ENCODE results near the gene CISH.

CISH gene

DNA sequence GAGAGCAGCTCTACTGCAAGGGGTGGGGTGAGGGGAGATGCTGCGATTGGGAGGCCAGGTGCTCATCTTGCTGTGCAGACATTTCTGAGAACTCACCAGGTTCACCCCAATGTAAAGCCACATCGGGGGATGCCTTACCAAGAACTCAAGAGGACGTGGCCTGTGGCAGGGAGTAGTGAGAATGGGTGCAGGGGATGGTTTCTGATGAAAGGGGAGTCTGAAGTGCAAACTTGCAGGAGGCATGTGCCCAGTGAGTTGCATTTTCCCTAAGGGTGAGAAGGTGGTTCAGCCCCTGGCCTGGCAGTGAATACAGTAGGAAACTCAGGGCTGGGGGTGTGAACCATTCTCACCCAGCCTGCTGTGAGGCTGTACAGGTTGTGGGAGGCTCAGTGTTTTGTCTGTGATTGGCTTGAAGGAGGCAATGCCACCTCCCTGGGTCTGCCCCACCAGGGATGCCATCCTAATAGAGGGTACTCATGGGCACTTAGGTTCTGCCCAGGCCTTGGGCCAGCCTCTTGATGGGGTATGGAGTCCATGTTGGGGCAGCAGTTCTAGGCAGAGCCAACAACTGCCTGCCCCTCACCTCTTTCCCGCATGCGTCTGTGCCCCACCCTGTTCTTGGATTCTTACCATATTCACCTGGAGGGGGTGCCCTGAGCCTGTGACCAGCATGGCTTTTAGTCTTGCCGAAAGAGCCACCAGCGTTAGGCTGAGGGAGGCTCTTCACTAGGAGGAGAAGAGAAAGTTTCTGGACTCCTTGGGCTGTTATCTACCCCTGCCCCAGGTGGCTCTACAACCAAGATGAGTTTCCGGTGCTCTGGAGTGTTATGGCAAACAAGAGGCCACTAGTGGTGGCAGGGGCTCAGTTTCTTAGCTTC is 37.8 kb downstream of the CISH start:
- no peak overlapping the region for H3K9ac ChIP-seq
- H3K36me3 ChIP-seq (ENCODE audit: control insufficient read depth, insufficient read depth, low read length) = no peaks in the 10 kb centered on the region
- H3K9me3 ChIP-seq (ENCODE audit: control insufficient read depth, low read length) = no peaks in the 10 kb centered on the region
- no peak overlapping the region for H3K27ac ChIP-seq
- H3K79me2 ChIP-seq = no peaks in the 10 kb centered on the region
- H3K4me2 ChIP-seq (ENCODE audit: low read length) = no peak overlapping the region
- no peak overlapping the region for H3K4me3 ChIP-seq (ENCODE audit: low read depth, low read length)
- peaks cover 2% of the 10 kb centered on the region for H3K4me1 ChIP-seq
- TF ChIP-seq, protein P1, sequence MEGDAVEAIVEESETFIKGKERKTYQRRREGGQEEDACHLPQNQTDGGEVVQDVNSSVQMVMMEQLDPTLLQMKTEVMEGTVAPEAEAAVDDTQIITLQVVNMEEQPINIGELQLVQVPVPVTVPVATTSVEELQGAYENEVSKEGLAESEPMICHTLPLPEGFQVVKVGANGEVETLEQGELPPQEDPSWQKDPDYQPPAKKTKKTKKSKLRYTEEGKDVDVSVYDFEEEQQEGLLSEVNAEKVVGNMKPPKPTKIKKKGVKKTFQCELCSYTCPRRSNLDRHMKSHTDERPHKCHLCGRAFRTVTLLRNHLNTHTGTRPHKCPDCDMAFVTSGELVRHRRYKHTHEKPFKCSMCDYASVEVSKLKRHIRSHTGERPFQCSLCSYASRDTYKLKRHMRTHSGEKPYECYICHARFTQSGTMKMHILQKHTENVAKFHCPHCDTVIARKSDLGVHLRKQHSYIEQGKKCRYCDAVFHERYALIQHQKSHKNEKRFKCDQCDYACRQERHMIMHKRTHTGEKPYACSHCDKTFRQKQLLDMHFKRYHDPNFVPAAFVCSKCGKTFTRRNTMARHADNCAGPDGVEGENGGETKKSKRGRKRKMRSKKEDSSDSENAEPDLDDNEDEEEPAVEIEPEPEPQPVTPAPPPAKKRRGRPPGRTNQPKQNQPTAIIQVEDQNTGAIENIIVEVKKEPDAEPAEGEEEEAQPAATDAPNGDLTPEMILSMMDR (IDR thresholded peaks at IDR 0.05) = no peak
- no peaks in the 10 kb centered on the region for H3K27me3 ChIP-seq (ENCODE audit: control insufficient read depth, insufficient read depth, low read length)
- no peak overlapping the region for H2AFZ ChIP-seq

DNA sequence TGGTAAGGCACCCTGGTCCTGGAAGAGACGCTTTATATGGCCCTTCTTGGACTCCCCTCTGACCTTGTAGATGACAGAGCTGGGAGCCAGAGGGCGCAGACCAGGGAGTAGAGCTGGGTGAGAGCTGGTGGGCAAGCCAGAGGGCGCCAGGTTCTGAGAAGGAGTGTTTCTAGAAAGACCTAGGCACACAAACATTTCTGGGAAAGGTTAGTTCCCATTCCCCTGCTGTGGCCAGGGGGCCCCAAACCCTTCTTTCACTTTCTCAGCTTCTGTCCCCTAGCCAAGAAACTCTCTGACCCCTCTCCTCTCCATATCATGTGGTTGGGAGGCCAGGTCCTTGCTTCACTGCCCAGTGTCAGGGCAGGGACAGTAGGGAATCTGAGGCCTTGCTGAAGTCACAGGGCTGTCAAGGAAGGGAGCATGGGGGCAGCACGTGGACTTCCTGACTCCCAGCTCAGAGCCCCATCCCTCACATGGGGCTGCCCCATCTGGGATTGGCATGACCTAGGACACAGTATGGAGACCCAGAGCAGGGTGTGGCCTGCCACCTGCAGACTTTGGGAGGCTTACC is 38.7 kb downstream of the CISH start:
- TF ChIP-seq, protein P1 (IDR thresholded peaks at IDR 0.05) = no peak
- no peak overlapping the region for H3K4me2 ChIP-seq (ENCODE audit: low read length)
- no peak overlapping the region for H3K4me3 ChIP-seq (ENCODE audit: low read depth, low read length)
- H3K36me3 ChIP-seq (ENCODE audit: control insufficient read depth, insufficient read depth, low read length) = no peaks in the 10 kb centered on the region
- no peak overlapping the region for H3K9ac ChIP-seq
- peaks cover 5% of the 10 kb centered on the region for H3K4me1 ChIP-seq
- no peak overlapping the region for H2AFZ ChIP-seq
- no peaks in the 10 kb centered on the region for H3K9me3 ChIP-seq (ENCODE audit: control insufficient read depth, low read length)
- no peak overlapping the region for H3K27ac ChIP-seq
- H3K27me3 ChIP-seq (ENCODE audit: control insufficient read depth, insufficient read depth, low read length) = no peaks in the 10 kb centered on the region
- H3K79me2 ChIP-seq = no peaks in the 10 kb centered on the region

DNA sequence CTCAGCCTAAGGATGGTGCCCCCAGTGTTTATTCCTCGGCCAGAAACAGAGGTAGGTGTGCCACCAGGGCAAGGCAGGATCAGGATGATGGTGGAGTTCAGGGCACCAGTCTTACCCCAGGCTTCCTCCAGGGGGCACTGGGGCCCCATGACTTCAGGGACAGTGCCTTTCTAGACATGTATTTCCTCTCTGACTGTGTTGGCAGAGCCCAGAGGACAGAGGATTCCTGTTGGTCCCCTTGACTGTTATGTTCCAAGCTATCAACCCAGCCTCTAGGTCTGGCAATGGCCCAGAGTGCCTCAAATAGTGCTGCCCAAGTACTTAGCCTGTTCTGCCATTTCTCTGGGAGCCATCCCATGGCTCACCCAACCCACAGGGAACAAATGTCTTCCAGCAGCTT is 39.4 kb downstream of the CISH start:
- H3K9ac ChIP-seq = no peak overlapping the region
- no peaks in the 10 kb centered on the region for H3K79me2 ChIP-seq
- H3K27me3 ChIP-seq (ENCODE audit: control insufficient read depth, insufficient read depth, low read length) = no peaks in the 10 kb centered on the region
- H3K4me1 ChIP-seq = peaks cover 9% of the 10 kb centered on the region
- no peak overlapping the region for H3K27ac ChIP-seq
- TF ChIP-seq, protein P1 (IDR thresholded peaks at IDR 0.05) = peak; percentile 92
- H2AFZ ChIP-seq = no peak overlapping the region
- no peak overlapping the region for H3K4me3 ChIP-seq (ENCODE audit: low read depth, low read length)
- no peaks in the 10 kb centered on the region for H3K36me3 ChIP-seq (ENCODE audit: control insufficient read depth, insufficient read depth, low read length)
- no peaks in the 10 kb centered on the region for H3K9me3 ChIP-seq (ENCODE audit: control insufficient read depth, low read length)
- H3K4me2 ChIP-seq (ENCODE audit: low read length) = no peak overlapping the region

DNA sequence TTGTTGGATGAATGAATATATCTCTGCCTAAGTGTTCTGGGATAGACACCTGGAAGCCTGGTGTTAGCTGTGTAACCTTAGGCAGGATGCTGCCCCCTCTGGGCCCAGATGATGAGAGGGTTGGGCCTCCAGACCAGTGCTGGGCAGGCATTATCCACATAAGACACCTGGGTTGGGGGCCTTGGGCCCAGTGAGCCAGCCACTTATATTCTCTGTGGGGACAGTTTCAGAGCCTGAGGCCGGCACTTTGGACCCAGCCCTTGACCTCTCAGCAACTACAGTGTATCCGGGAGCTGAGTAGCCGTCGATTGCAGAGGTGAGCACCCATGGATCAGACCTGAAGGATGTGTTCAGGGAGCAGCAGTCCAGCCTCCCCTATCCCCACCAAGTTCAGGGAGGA is 40.1 kb downstream of the CISH start:
- H3K4me1 ChIP-seq = peaks cover 15% of the 10 kb centered on the region
- TF ChIP-seq, protein P1 (IDR thresholded peaks at IDR 0.05) = no peak
- H3K27me3 ChIP-seq (ENCODE audit: control insufficient read depth, insufficient read depth, low read length) = no peaks in the 10 kb centered on the region
- no peak overlapping the region for H3K27ac ChIP-seq
- no peaks in the 10 kb centered on the region for H3K9me3 ChIP-seq (ENCODE audit: control insufficient read depth, low read length)
- no peak overlapping the region for H3K4me3 ChIP-seq (ENCODE audit: low read depth, low read length)
- H2AFZ ChIP-seq = no peak overlapping the region
- no peaks in the 10 kb centered on the region for H3K79me2 ChIP-seq
- no peak overlapping the region for H3K9ac ChIP-seq
- H3K4me2 ChIP-seq (ENCODE audit: low read length) = no peak overlapping the region
- H3K36me3 ChIP-seq (ENCODE audit: control insufficient read depth, insufficient read depth, low read length) = no peaks in the 10 kb centered on the region
